Measurements from ENCODE around the gene KREMEN1.

- TF ChIP-seq CTCF (IDR thresholded peaks at IDR 0.05), result no peak
- no peak for TF ChIP-seq POLR2A (IDR thresholded peaks at IDR 0.05)
Measured at GRCh38 chr22:29095459-29095858, 22.6 kb downstream of the KREMEN1 start.
